HG03571 (cell line): ENCODE measurements around the gene DGCR8.
"Not testable (repeated sequence)": the region's sequence is repeated elsewhere in the genome, so short reads cannot be mapped to it uniquely, and the experiment has no call there.

Experiments
- ATAC-seq: cut with Tn5 transposase; IDR thresholded peaks from one replicate; pipeline ENCODE4 v1.9.1; 2021; ENCODE audit not compliant: unreplicated experiment

The DGCR8 gene

DNA sequence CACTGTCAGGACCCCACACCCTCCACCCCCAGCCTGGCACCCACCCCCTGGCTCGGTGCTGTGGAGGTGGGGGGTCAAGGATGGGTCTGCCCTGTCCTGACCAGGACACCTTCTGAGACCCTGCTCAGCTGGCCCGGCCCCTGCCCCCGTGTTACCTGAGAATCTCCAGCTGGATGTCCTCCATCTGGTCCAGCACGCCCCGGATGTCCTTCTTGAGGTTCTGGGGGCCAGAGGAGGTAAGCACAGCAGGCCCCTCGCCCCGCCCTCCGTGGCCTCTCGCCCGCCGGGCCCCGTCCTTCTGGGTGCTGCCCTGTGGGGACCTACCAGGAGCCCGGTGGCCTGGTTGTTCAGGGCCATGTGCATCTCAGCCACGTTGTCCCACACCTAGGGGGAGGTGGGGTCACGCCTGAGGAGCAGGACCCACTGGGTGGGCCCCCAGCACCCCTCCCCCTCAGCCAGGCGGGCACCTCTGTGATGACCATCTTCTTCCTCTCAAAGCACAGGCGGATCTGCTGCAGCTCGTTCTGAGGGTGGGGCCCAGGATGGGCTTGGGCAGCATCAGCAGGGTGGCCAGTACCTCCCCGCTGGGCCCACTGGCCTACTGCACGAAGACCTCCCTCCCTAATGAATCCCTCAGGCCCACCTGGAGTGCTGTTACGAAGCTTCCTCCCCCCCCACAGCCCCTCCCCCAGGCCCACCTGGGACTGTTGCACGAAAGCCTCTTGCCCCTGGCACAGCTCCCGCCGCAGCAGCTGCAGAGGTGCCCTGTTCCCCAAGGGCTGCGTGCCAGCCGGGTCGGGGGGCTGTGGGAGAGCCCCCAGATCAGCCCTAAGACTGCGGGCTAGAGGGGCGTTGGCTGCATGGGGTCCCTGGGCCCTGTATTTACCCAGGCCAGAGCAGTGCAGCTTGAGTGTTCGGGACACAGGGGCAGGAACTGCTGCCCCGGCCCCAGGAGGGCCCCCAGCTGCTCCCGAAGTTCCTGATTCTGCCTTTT lies 69.5 kb downstream of the DGCR8 start:
- ATAC-seq: no peak

GRCh38 chr22:20150381-20151275 lies 70.6 kb downstream of the DGCR8 start, which contains the start of gene CCDC188:
TSS of gene CCDC188 (minus strand) at chr22:20151055. CDS start at chr22:20150986, 69 bp downstream.
- ATAC-seq: no peak

DNA sequence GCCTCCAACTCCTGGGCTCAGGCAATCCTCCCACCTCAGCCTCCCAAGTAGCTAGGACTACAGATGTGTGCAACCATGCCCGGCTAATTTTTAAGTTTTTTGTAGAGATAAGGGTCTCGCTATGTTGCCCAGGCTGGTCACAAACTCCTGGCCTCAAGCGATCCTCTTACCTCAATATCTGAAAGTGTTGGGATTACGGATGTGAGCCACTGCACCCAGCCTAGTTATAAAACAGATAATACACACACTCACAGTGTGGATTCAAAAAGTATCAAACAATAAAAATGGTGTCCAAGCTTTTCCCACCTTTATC lies 71.2 kb downstream of the DGCR8 start:
- no peak for ATAC-seq

DNA sequence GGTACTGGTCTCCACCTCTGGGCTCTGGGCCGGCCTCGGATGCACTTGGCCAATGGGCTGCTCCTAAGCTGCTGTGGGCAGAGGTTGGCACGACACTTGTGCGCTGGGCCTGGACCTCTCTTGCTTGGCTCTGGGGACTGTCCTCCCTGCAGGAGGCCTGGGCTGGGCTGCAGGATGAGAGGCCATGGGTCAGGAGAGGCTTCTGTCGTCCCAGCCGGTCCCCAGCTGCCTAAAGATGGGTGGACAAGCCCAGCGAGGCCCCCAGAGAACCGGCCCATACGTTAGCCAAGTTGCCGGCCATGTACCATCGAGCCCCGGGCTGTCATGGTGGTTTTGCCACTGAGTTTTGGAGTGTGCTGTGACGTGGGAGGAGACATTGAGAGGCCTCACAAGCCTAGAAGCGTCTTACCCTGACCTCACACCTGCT lies 72.4 kb downstream of the DGCR8 start:
- no peak for ATAC-seq

DNA sequence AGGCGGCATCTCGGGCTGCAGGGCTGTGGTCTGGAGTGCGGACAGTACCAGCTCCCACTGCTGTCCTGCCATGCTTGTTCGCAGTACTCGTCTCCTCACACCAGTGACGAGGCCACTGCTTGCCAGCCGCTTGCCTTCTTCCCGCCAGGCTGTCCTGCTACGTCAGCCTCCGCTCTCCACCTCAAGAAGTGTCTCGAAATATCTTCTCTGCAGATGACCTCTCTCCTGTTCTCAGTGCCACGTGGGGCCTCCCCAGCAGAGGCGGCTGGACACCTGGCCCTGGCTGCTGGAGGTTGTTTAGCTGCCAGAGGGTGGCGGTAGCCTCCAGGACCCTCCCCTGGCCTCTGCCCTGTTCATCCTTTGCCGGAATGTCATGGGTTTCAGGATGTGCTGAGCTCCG lies 73.9 kb downstream of the DGCR8 start:
- ATAC-seq: no peak

- ATAC-seq: no peak
Observed at GRCh38 chr22:20154602-20155187, 74.7 kb downstream of the DGCR8 start.

- no peak for ATAC-seq
Observed at GRCh38 chr22:20155330-20156041, 75.4 kb downstream of the DGCR8 start.

- no peak for ATAC-seq
Observed at GRCh38 chr22:20156042-20156389, 76.0 kb downstream of the DGCR8 start.

DNA sequence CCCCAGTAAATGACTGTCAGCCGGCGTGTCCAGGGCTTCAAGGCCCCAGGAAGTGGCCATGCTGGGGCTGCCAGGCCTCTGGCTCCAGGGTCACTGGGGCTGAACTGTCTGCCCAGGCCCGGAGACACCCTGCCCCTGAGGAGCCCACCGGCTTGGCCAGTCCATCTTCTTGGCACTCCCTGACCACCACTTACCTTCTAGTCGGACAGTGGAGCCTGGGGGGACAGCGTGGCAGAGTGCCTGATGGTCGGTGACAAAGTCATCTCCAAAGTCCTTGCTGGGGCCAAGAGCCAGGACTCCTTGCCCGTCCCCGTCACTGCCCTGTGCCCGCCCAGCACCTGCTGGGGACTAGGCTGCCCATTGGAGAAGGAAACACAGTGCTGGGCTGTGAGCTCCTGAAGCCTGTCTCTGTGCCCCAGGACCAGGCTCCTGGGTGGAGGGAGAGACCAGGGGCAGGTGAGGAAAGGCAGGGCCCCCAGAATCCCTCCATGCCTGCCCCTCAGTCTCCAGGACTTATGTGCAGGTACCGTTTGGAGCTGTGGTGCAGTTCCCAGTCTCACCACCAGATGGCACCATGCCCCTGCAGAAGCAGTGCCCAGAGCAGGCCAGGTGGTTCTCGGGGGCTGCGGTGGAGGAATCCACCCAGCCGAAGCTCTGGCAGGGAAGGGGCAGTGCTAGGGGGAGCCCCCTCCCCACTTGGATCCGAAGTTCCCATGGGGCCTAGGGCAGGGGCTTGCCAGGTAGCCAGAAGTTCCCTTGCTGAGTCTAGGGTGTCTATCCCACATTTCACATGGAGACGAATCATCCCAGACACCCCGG lies 76.8 kb downstream of the DGCR8 start:
- no peak for ATAC-seq

- ATAC-seq: no peak
Observed at GRCh38 chr22:20157430-20158183, 77.6 kb downstream of the DGCR8 start.

DNA sequence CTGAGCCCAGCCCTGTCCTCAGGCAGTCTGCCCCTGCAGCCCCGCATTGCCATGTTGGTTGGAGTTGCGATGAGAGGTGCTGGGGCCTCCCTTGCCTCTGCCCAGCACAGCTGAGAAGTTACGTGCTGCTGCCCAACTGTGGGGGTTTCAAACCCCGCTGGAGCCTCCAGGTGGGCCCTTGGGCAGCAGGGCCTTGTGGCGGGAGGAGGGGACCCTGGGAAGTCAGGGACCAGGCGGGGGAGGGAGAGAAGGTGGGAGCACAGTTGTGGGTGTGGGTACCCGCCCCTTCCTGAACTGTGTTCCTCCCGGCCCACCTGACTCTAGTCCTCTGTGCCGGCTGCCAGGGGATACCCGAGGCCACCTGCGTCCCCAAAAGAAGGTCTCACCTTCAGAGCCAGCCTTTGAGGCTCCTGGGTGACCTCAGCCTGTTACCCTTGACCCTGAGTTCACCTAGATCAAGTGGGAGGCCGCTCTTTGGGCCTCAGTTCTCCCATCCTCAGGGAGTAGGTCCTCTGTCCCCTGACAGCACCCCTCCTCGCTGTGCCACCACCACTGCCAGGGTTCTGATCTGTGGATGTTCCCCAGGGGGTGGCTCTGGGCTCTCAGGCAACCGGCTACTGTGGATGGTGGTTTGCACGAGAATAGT lies 78.5 kb downstream of the DGCR8 start:
- ATAC-seq: no peak

DNA sequence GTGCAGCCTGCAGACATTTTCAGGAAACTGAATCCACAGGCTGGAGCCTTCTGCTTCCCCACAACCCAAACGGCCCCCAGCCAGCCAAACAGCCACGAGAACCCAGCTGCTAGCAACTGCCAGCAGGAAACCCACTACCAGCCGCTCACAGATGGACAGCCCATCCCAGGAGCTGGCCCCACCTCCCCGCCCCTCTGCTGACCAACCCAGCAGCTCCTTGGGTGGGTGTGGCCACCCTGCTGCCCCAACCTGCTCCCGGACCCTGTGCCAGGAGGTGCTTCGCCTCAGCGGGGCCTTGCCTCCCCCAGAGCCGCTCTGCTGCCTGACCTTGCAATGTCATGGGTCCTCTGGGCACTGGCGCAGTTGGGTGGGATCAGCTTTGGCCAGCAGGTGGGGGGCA lies 79.0 kb downstream of the DGCR8 start:
- no peak for ATAC-seq

DNA sequence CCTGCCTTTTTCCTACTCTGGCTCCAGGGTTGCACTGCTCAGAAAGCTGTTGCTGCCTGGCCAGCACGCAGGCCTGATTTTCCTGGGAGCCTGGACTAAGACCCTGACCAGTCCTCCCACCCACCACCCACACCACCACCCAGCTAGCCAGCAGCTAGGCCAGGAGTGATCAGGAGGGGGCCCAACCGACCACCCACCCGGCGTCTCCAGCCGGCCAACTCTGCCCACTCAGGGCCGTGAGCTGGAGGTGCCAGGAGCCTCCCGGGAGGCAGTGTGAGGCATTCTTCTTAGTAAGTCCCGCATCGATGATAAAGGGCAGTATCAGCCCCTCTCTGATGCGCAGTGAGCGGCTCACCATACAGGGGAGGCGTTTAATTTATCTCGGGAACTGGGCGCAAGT lies 79.5 kb downstream of the DGCR8 start:
- not testable (repeated sequence) for ATAC-seq

DNA sequence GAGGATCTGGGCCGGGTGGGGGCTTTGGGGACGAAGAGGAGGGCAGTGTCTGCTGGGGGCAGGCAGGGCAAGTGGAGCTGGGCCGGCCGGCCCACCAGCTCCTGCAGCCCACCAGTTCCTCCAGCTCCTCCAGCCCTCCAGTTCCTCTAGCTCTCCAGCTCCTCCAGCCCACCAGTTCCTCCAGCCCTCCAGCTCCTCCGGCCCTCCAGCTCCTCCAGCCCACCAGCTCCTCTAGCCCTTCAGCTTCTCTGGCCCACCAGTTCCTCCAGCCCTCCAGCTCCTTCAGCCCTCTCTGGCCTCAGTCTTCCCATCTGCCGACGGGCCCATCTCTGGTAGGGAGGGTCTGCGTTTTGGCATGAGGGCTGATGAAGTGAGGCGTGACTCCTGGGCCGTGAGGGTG lies 80.0 kb downstream of the DGCR8 start:
- ATAC-seq: no peak
